NCI-H460 (cell line): ENCODE measurements around the gene KCNJ18. TPM values are rescaled to one million over a fixed set of nuclear protein-coding genes. Genes with fewer than 3 reads are reported as not detected.
"Not testable (repeated sequence)": the region's sequence is repeated elsewhere in the genome, so short reads cannot be mapped to it uniquely, and the experiment has no call there.

Source experiments
- DNase-seq: peaks from one replicate; pipeline ENCODE4 v3.0.0-alpha.2; 2016; ENCODE audit warnings: low read depth; ENCODE audit errors: extremely low read depth
- total RNA-seq: library from RNA; depleted of rRNA; stranded (reverse); fragments of >200 nt; shearing (Covaris generic); gene quantifications from 2 replicates; pipeline ENCODE4 v1.2.3, GENCODE V29; 2014

KCNJ18 gene
- total RNA-seq, 1 experiment from 2014 or later = not detected

DNA sequence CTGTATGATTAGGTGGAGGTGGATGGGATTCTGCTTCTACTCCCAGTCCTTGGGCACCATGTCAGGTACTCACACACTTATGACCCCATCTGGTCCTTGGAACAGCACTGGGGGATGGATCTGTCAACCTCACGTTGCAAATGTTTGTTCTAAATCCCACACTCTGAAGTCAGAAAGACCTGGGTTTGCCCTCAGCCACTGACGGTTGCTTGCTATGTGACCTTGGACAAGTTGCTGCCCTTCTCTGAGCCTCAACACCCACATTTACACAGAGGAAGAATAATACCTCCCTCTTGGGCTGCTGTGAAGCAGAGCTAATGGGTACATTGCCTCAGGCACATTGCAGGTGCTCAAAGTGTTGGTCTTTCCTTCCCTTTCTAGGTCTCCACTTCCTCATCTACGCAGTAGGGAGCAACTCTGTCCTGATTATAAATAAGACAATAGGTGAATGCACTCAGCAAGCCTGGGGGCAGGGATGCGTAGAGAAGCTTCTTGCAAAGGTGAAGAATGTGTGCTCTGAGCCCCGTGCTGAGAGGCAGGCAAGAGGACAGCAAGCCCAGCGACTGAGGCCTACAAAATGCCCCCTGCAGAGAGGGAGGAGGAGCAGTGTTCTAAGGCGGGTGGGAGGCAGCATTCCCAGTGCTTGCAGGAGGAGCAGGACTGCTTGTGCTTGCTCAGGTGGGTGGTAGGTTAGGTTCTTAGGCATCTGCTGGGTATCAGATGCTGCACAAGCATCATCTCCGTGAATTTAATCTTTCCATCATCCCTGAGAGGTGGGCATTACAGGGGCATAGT, 21.8 kb upstream of the KCNJ18 start:
- not testable (repeated sequence) for DNase-seq

- DNase-seq = not testable (repeated sequence)
These were observed 20.9 kb upstream of the KCNJ18 start for GRCh38 chr17:21671437-21671836.

- not testable (repeated sequence) for DNase-seq
These were observed 20.5 kb upstream of the KCNJ18 start for GRCh38 chr17:21671871-21672270.

GRCh38 chr17:21673451-21674241, 18.7 kb upstream of the KCNJ18 start:
- DNase-seq = not testable (repeated sequence)

DNA sequence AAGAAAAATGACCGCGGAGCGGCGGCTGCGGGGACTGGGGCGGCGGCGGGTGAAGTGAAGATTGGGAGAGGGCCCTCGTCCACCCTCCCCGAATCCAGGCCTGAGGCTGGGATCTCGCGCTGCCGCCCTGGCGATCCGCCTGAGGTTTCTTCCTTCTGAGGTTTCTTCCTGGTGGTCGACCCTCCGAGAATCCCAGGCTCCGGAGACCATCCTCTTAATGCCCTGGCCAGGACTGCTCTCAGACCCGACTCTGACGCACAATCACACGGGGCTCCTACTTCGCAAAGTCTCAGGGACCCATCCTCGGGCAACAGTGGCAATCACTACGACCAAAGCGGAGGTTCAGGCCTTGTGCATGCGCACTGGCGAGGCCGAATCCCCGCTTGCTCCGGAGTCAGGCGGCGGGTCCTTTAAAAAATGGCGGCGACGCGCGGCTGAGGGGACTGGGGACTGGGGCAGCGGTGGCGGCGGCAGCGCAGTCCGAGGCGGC, 18.0 kb upstream of the KCNJ18 start:
- DNase-seq = no peak

DNA sequence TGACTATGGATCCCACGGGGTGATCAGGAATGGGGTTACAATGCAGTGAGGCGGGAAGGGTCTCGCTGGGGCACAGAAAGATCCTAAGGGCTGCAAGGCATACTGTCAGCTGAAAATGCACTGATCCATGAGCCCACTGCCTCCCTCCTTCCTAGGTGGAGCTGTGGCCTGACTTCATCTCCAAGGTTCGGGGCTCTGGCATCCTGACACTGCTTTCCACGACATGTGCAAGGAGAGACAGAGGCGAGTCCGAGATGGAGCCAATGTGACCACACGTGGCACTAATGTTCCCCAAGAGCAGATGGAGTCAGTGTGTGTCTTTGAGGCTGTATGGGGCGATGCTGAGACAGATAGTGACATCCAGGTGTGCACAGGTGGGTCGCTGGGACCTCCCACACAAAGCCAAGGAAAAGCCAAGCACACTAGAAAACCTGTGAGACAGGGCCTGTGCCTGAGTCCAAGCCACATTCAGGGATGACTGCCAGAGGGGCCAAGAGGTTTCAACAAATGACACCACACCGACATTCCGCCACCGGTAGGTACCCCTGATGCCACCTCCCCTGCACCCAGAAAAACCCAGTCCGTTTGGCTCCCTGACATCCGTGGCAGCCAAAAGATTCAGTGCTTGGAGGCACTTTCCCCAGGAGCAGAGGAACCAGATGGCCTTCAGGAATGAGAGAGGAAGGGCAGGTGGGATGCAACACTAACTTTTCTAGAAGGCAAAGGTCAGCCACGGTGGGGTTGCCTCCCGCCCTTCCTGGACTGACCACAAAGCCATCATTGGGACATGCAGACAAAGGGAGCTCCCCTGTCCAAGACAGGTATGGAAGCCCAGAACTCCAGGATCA, 17.2 kb upstream of the KCNJ18 start:
- DNase-seq = not testable (repeated sequence)

- not testable (repeated sequence) for DNase-seq
These were observed 16.6 kb upstream of the KCNJ18 start for GRCh38 chr17:21675739-21676130.

- DNase-seq = no peak
These were observed 15.8 kb upstream of the KCNJ18 start for GRCh38 chr17:21676281-21677111.

GRCh38 chr17:21677126-21677910, 15.0 kb upstream of the KCNJ18 start:
- DNase-seq = no peak

- DNase-seq = no peak
These were observed 14.4 kb upstream of the KCNJ18 start for GRCh38 chr17:21677911-21678310.

DNA sequence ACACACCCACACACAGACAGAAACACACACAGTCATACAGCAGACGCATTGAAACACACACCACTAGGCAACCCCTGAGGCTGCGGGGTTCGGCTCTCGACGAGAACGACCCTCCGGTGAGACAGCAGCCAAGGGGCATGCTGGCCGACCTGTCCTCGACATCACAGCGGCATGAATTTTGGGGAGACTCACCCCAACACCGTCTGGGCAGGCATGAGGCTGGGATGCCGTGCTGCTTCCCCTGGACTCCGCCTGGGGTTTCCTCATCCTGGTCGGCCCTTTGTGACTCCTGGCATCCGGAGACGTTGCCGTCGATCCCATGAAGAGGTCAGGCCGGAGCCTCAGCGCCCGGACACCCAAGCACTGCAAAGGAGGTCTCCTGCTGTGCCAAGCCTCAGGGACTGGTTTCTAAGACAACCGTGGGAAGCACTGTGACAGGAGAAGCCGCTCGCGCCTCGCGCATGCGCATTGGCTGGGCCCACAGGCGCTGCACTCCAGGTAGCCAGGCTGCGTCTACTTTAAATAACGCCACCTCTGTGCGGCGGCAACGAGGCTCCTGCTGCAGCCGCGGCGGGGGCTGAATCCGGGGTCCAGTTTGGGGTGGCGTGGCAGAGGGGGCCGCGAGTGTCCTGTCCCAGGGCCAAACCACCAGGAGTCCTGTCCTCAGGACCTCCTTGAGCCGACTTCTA, 13.8 kb upstream of the KCNJ18 start:
- DNase-seq = no peak

DNA sequence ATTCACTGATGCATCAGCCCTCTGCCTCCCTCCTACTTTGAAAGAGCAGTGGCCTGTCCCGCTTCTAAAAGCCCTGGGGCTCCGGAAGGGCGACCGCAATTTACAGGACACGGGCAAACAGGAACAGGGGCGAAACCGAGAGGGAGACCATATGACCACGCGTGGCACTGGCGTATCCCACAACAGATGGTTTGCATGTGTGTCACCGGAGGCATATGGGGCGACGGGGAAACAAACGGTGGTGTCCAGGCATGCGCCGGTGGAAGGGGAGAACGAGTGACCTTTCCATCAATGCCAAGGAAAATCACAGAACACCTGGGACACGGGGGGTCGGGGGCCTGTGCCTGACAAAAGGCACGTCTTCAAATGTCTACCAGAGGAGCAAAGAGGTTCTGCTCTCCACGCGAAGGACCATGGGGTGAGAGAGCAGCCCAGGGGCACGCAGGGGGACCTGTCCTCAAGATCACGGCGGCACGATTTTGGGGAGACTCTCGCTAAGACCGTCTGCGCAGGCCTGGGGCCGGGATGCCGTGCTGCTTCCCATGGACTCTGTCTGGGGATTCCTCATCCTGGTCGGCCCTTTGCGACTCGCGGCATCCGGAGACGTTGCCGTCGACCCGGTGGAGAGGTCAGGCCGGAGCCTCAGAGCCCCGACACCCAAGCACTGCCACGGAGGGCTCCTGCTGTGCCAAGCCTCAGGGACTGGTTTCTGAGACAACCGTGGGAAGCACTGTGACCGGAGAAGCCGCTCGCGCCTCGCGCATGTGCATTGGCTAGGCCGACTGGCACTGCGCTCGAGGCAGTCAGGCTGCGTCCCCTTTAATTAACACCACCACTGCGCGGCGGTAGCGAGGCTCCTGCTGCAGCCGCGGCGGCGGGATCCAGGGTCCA, 12.8 kb upstream of the KCNJ18 start:
- no peak for DNase-seq

- no peak for DNase-seq
These were observed 12.0 kb upstream of the KCNJ18 start for GRCh38 chr17:21680366-21680765.

- not testable (repeated sequence) for DNase-seq
These were observed 11.4 kb upstream of the KCNJ18 start for GRCh38 chr17:21680850-21681351.

- DNase-seq = not testable (repeated sequence)
These were observed 10.7 kb upstream of the KCNJ18 start for GRCh38 chr17:21681576-21681975.

- not testable (repeated sequence) for DNase-seq
These were observed 10.2 kb upstream of the KCNJ18 start for GRCh38 chr17:21682130-21682529.

- not testable (repeated sequence) for DNase-seq
These were observed 9.1 kb upstream of the KCNJ18 start for GRCh38 chr17:21683142-21683712.
